ENCODE results near the gene FADS2. TPM values are rescaled to one million over a fixed set of nuclear protein-coding genes. Genes with fewer than 3 reads are reported as not detected.

FADS2 gene
- total RNA-seq, 4 donors from 2014 or later = 1.5 to 6.4 (median 4.0) TPM

GRCh38 chr11:61816736-61817455, 11.2 kb upstream of the FADS2 start, which contains the start of gene FADS1:
Gene FADS1, minus strand, starts transcription at chr11:61817003. Its CDS starts 74 bp downstream, at chr11:61816929.
- TF ChIP-seq POLR2A (IDR thresholded peaks at IDR 0.05) (peak; percentile 40 to 62), CTCF (IDR thresholded peaks at IDR 0.05 in 4 of 5, conservative IDR thresholded peaks at IDR 0.05 in 1 of 5) (peak in 3 of 5 experiments; percentile 33 to 50 (median 48))

GRCh38 chr11:61817471-61818202, 10.5 kb upstream of the FADS2 start:
- H3K27me3 ChIP-seq = no peaks in the 10 kb centered on the region
- peaks cover 11 to 17% of the 10 kb centered on the region in 2 donors for H3K4me1 ChIP-seq
- no peaks in the 10 kb centered on the region for H3K36me3 ChIP-seq
- H3K27ac ChIP-seq = peak overlapping the region; percentile 87 to 92 (median 90)
- no peak for ATAC-seq
- in situ Hi-C loops (cut with MboI; ENCODE audit: low sequenced_read_pairs in 4 of 4) (no loop called here), intact Hi-C loops (cut with DNase I; ENCODE audit: low total_unique reads) (loop anchor here (5.0 kb wide), 1 partner anchor 155 kb away; no protein-coding TSS in a partner anchor)
- no peaks in the 10 kb centered on the region for H3K9me3 ChIP-seq
- DNase-seq = no peak
- TF ChIP-seq POLR2A (IDR thresholded peaks at IDR 0.05) = no peak
- no peak for TF ChIP-seq CTCF (IDR thresholded peaks at IDR 0.05 in 4 of 5, conservative IDR thresholded peaks at IDR 0.05 in 1 of 5)
- H3K4me3 ChIP-seq = peak overlapping the region in 3 of 4 donors; percentile 64 to 88 (median 75)

More at GRCh38 chr11:61816736-61817455, 11.2 kb upstream of the FADS2 start, which contains the start of gene FADS1:
- ATAC-seq (peak; percentile 17 to 25), DNase-seq (peak; percentile 57 to 79)
- intact Hi-C loops (cut with DNase I; ENCODE audit: low total_unique reads) = loop anchor here (1.0 to 5.0 kb wide), 2 partner anchors 25 to 155 kb away; partner anchors contain the start of genes FEN1 and TMEM258
- H3K36me3 ChIP-seq = no peaks in the 10 kb centered on the region
- no peaks in the 10 kb centered on the region for H3K27me3 ChIP-seq
- peaks cover 11 to 17% of the 10 kb centered on the region in 2 donors for H3K4me1 ChIP-seq
- H3K27ac ChIP-seq = peak within 1 kb of the TSS; percentile 87 to 92 (median 90)
- peak within 1 kb of the TSS; percentile 64 to 88 (median 80) for H3K4me3 ChIP-seq
- no peaks in the 10 kb centered on the region for H3K9me3 ChIP-seq
- in situ Hi-C loops (cut with MboI; ENCODE audit: low sequenced_read_pairs in 4 of 4) = no loop called here

GRCh38 chr11:61820174-61820573, 7.9 kb upstream of the FADS2 start:
- TF ChIP-seq POLR2A (IDR thresholded peaks at IDR 0.05) = no peak
- TF ChIP-seq CTCF (IDR thresholded peaks at IDR 0.05 in 4 of 5, conservative IDR thresholded peaks at IDR 0.05 in 1 of 5) = no peak
- in situ Hi-C loops (cut with MboI; ENCODE audit: low sequenced_read_pairs in 4 of 4) (no loop called here), intact Hi-C loops (cut with DNase I; ENCODE audit: low total_unique reads) (no loop called here)
- Histone ChIP-seq H3K36me3 (no peaks in the 10 kb centered on the region), H3K9me3 (no peaks in the 10 kb centered on the region), H3K4me1 (peaks cover 6 to 17% of the 10 kb centered on the region in 2 donors), H3K4me3 (no peak overlapping the region), H3K27me3 (no peaks in the 10 kb centered on the region), H3K27ac (peak overlapping the region in 2 of 4 donors; percentile 36 to 67)
- DNase-seq = no peak
- ATAC-seq = peak in 1 of 2 donors; percentile 28

GRCh38 chr11:61826930-61827570, 1.1 kb upstream of the FADS2 start:
- intact Hi-C loops (cut with DNase I; ENCODE audit: low total_unique reads) (no loop called here), in situ Hi-C loops (cut with MboI; ENCODE audit: low sequenced_read_pairs in 4 of 4) (no loop called here)
- ATAC-seq (no peak), DNase-seq (no peak)
- Histone ChIP-seq H3K27ac (peak overlapping the region; percentile 10 to 74 (median 69)), H3K9me3 (no peaks in the 10 kb centered on the region), H3K36me3 (no peaks in the 10 kb centered on the region), H3K27me3 (peaks cover 21 to 39% (median 27%) of the 10 kb centered on the region in 3 donors), H3K4me3 (peak overlapping the region; percentile 41 to 63 (median 58)), H3K4me1 (peaks cover 6 to 13% of the 10 kb centered on the region in 2 donors)
- TF ChIP-seq POLR2A (IDR thresholded peaks at IDR 0.05) (no peak), CTCF (IDR thresholded peaks at IDR 0.05 in 4 of 5, conservative IDR thresholded peaks at IDR 0.05 in 1 of 5) (no peak)

Measured in gastrocnemius medialis (tissue), 4 donors.